GM12878 (cell line): Measurements from ENCODE around the gene TBC1D24.

Experiments used
- EP300 ChIP-seq, 2 experiments: fragments of 150-350 bp in 1 of 2; IDR thresholded peaks; 2 replicates each; pipeline ENCODE4 v1.6.1; 2011 to 2012; ENCODE audit warnings: low read depth in 2 of 2, low read length in 2 of 2, borderline replicate concordance in 1 of 2, improper control_type of control experiment in 1 of 2, inconsistent platforms in 1 of 2; ENCODE audit not compliant: control insufficient read depth in 1 of 2
- ETV6 ChIP-seq, 2 experiments: fragments of 450-650 bp in 1 of 2; IDR thresholded peaks in 1 of 2; conservative IDR thresholded peaks in 1 of 2; 2 replicates each; pipeline ENCODE4 v1.6.1; 2014; ENCODE audit warnings: antibody characterized with exemption in 1 of 2, borderline replicate concordance in 1 of 2, low read depth in 1 of 2, mild to moderate bottlenecking in 1 of 2, moderate library complexity in 1 of 2
- NFIC ChIP-seq: IDR thresholded peaks from 2 replicates; pipeline ENCODE4 v1.6.1; 2012; ENCODE audit warnings: low read depth, mild to moderate bottlenecking, inconsistent platforms, low read length, moderate library complexity
- TAF1 ChIP-seq: IDR thresholded peaks from 2 replicates; pipeline ENCODE4 v1.6.1; 2011; ENCODE audit warnings: mild to moderate bottlenecking, low read depth, low read length, borderline replicate concordance

DNA sequence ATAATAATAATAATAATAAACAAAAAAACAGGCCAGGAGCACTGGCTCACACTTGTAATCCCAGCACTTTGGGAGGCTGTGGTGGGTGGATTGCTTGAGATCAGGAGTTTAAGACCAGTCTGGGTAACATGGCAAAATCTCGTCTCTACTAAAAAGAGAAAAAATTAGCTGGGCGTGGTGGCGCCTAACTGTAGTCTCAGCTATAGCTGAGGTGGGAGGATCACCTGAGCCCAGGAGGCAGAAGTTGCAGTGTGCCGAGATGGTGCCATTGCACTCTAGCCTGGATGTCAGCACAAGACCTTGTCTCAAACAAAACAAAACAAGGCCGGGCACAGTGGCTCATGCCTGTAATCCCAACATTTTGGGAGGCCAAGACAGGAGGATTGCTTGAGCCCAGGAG, 20.1 kb downstream of the TBC1D24 start:
- TF ChIP-seq NFIC (no peak), ETV6 (conservative IDR thresholded peaks at IDR 0.05 in 1 of 2, IDR thresholded peaks at IDR 0.05 in 1 of 2; ENCODE audit: borderline replicate concordance in 1 of 2, low read depth in 1 of 2) (no peak), EP300 (IDR thresholded peaks at IDR 0.05; ENCODE audit: borderline replicate concordance in 1 of 2, control insufficient read depth in 1 of 2, low read depth in 2 of 2, low read length in 2 of 2) (no peak), TAF1 (no peak)
